HG02623 (cell line): ENCODE data around the gene C2orf49.

Source experiments
- ATAC-seq: cut with Tn5 transposase; IDR thresholded peaks from one replicate; pipeline ENCODE4 v1.9.1; 2021; ENCODE audit warnings: moderate library complexity; ENCODE audit not compliant: unreplicated experiment

The C2orf49 gene

GRCh38 chr2:105380432-105381100, 43.2 kb downstream of the C2orf49 start:
- no peak for ATAC-seq

- no peak for ATAC-seq
These were observed 43.8 kb downstream of the C2orf49 start for GRCh38 chr2:105381101-105381668.

GRCh38 chr2:105382177-105382576, 44.8 kb downstream of the C2orf49 start:
- ATAC-seq = no peak

- ATAC-seq = no peak
These were observed 46.3 kb downstream of the C2orf49 start for GRCh38 chr2:105383432-105384166.

GRCh38 chr2:105384216-105384615, 46.9 kb downstream of the C2orf49 start:
- ATAC-seq = no peak

GRCh38 chr2:105384861-105385260, 47.5 kb downstream of the C2orf49 start:
- ATAC-seq = no peak

GRCh38 chr2:105385731-105386540, 48.6 kb downstream of the C2orf49 start:
- ATAC-seq = no peak

GRCh38 chr2:105387225-105387624, 49.9 kb downstream of the C2orf49 start:
- no peak for ATAC-seq

GRCh38 chr2:105388971-105389381, 51.6 kb downstream of the C2orf49 start:
- ATAC-seq = no peak

GRCh38 chr2:105390454-105390853, 53.1 kb downstream of the C2orf49 start:
- ATAC-seq = no peak

- ATAC-seq = no peak
These were observed 53.8 kb downstream of the C2orf49 start for GRCh38 chr2:105391058-105391627.

GRCh38 chr2:105391763-105392662, 54.7 kb downstream of the C2orf49 start:
- ATAC-seq = no peak

- no peak for ATAC-seq
These were observed 56.2 kb downstream of the C2orf49 start for GRCh38 chr2:105393373-105394055.

- no peak for ATAC-seq
These were observed 57.7 kb downstream of the C2orf49 start for GRCh38 chr2:105394951-105395611.

- no peak for ATAC-seq
These were observed 58.4 kb downstream of the C2orf49 start for GRCh38 chr2:105395691-105396090.

GRCh38 chr2:105396254-105397024, 59.1 kb downstream of the C2orf49 start:
- ATAC-seq = no peak

GRCh38 chr2:105397025-105397722, 59.8 kb downstream of the C2orf49 start:
- ATAC-seq = no peak

- no peak for ATAC-seq
These were observed 60.6 kb downstream of the C2orf49 start for GRCh38 chr2:105397953-105398335.
